ENCODE results near the gene NKX1-2. TPM values are rescaled to one million over a fixed set of nuclear protein-coding genes. Genes with fewer than 3 reads are reported as not detected.
A peak's percentile ranks its signal among the peaks of the same experiment; 100 is the strongest.

Gene NKX1-2
- total and polyA plus RNA-seq, 2 of the 8 experiments (the other 6 are each of a cell fraction or from before 2014, with no cell fraction given), result 12.7 to 34.9 TPM

DNA sequence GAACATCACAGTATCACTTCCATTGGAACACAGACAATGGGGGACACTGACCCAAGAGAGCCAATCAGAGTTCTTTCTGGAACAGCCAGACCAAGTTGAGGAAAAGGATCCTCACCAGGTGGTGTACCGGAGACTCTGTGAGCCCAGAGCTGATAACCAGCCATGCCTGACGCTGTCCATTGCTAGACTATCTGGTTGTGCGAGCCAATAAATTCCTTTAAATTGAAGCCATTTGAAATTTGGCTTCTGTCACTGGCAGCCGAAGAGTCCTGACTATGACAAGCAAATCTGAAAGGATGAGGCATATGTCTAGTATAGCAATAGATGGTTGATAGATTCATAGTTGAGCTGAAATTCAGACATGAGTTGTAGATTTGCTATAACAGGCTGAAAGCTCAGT is 8.6 kb upstream of the NKX1-2 start:
- no peak overlapping the region for H2AFZ ChIP-seq (ENCODE audit: low read length)
- peak overlapping the region; percentile 89; the same call in 1 of the 2 replicates for H2AK5ac ChIP-seq (ENCODE audit: low read depth, low read length)
- no peak overlapping the region for H3K18ac ChIP-seq (ENCODE audit: extremely low read depth, low read length)
- H2BK15ac ChIP-seq (ENCODE audit: low read length), result peak overlapping the region; percentile 98
- H3K27me3 ChIP-seq (replicated peaks in 1 of 4; ENCODE audit: control insufficient read depth in 3 of 4, extremely low read depth in 1 of 4, insufficient read depth in 3 of 4, low read length in 3 of 4), result peaks cover 0 to 3% (median 0%) of the 10 kb centered on the region in 4 experiments; a peak in 2 of 7 replicates
- H2BK20ac ChIP-seq (ENCODE audit: low read length), result 0 out of 2 replicates have a peak overlapping the region, but pooled peaks have one; percentile 90
- no peak overlapping the region for H3K4ac ChIP-seq (replicated peaks; ENCODE audit: insufficient read length, low read depth, low read length)
- no peak overlapping the region for H4K5ac ChIP-seq (ENCODE audit: insufficient read length, low read depth, low read length)
- no peak overlapping the region for H3K4me2 ChIP-seq (ENCODE audit: insufficient read depth in 1 of 2, low read depth in 2 of 2, low read length in 2 of 2)
- H3K27ac ChIP-seq (ENCODE audit: low read depth, low read length), result no peak overlapping the region
- H3K36me3 ChIP-seq (ENCODE audit: control insufficient read depth in 2 of 4, insufficient read depth in 4 of 4, low read length in 3 of 4), result no peaks in the 10 kb centered on the region
- H2BK120ac ChIP-seq (replicated peaks; ENCODE audit: low read depth, low read length), result peak overlapping the region; percentile 5
- no peak overlapping the region for H3K4me3 ChIP-seq (ENCODE audit: extremely low read depth in 1 of 4, insufficient read depth in 2 of 4, low read depth in 3 of 4, low read length in 4 of 4)
- H3K9ac ChIP-seq (replicated peaks in 1 of 4; ENCODE audit: extremely low read depth in 1 of 4, low read depth in 3 of 4, low read length in 3 of 4), result no peak overlapping the region
- no peak overlapping the region for H3K56ac ChIP-seq (replicated peaks; ENCODE audit: insufficient read length, low read depth, low read length)
- H4K91ac ChIP-seq (replicated peaks; ENCODE audit: insufficient read length, low read length), result peak overlapping the region; percentile 47
- no peaks in the 10 kb centered on the region for H4K20me1 ChIP-seq (replicated peaks in 1 of 2; ENCODE audit: control insufficient read depth in 1 of 2, insufficient read depth in 2 of 2, low read length in 2 of 2)
- H4K8ac ChIP-seq (ENCODE audit: extremely low read depth, insufficient read depth, low read length), result no peak overlapping the region
- no peak overlapping the region for H3K23ac ChIP-seq (ENCODE audit: insufficient read length)
- CTCF ChIA-PET (ENCODE audit: partially characterized antibody), result interaction anchor here (0.8 to 1.6 kb wide), 2 partner anchors 13 to 15 kb away, joined by 4 to 5 read pairs; no protein-coding TSS in a partner anchor
- no peaks in the 10 kb centered on the region for H3K79me2 ChIP-seq (ENCODE audit: control insufficient read depth in 1 of 2, insufficient read depth in 2 of 2, low read length in 2 of 2)
- no peak for FAIRE-seq
- H2BK12ac ChIP-seq (ENCODE audit: low read depth, low read length), result peak overlapping the region; percentile 98
- DNase-seq (ENCODE audit: low read depth in 1 of 2, low spot score in 2 of 2), result no peak
- H3K4me1 ChIP-seq (replicated peaks in 1 of 4; ENCODE audit: control insufficient read depth in 3 of 4, insufficient read depth in 4 of 4, low read length in 3 of 4), result peaks cover 10 to 36% (median 24%) of the 10 kb centered on the region in 4 experiments; a peak in 6 of 7 replicates
- peaks cover 3% of the 10 kb centered on the region for H3K23me2 ChIP-seq (ENCODE audit: low read depth, low read length)
- 94% methylated on average over 4 of the region's 4 CpGs; no CpG with 5 or more reads in 1 of the 2 experiments for WGBS, 2 experiments (ENCODE audit: extremely low coverage in 1 of 2, insufficient coverage in 1 of 2, insufficient read length in 1 of 2, insufficient replicate concordance in 2 of 2, low coverage in 1 of 2, low lambda C conversion rate in 2 of 2, missing lambda C conversion rate in 1 of 2)
- H3K79me1 ChIP-seq (ENCODE audit: low read depth, low read length), result no peaks in the 10 kb centered on the region
- no peak overlapping the region for H3K14ac ChIP-seq (ENCODE audit: insufficient read length)
- H3K9me3 ChIP-seq (ENCODE audit: insufficient read depth in 2 of 2, low read depth in 1 of 2, low read length in 1 of 2), result no peaks in the 10 kb centered on the region
- POLR2A ChIA-PET (ENCODE audit: partially characterized antibody), result interaction anchor here (1.0 to 5.4 kb wide), 3 partner anchors 8 to 47 kb away, joined by 3 to 36 read pairs (median 6); partner anchors contain the start of gene NKX1-2
- peak overlapping the region; percentile 68; the same call in 1 of the 2 replicates for H2BK5ac ChIP-seq (ENCODE audit: low read depth, low read length)
- TF ChIP-seq KDM1A (IDR thresholded peaks at IDR 0.05; ENCODE audit: borderline replicate concordance, low read length) (no peak), CEBPB (IDR thresholded peaks at IDR 0.05; ENCODE audit: low read depth, low read length) (no peak), GABPA (IDR thresholded peaks at IDR 0.05; ENCODE audit: borderline replicate concordance, insufficient read depth, low read length) (no peak), SP4 (IDR thresholded peaks at IDR 0.05; ENCODE audit: low read length) (no peak), TCF12 (IDR thresholded peaks at IDR 0.05; ENCODE audit: low read depth, low read length) (no peak), SIX5 (IDR thresholded peaks at IDR 0.05; ENCODE audit: low read depth, low read length) (no peak), NRF1 (IDR thresholded peaks at IDR 0.05; ENCODE audit: low read depth, low read length) (no peak), MAFK (IDR thresholded peaks at IDR 0.05; ENCODE audit: low read depth, low read length) (no peak), CTBP2 (IDR thresholded peaks at IDR 0.05; ENCODE audit: borderline replicate concordance, insufficient read depth, insufficient read length, low read length) (no peak), JUN (IDR thresholded peaks at IDR 0.05; ENCODE audit: low read depth, low read length) (no peak), SIN3A (conservative IDR thresholded peaks at IDR 0.05 in 1 of 2, IDR thresholded peaks at IDR 0.05 in 1 of 2; ENCODE audit: low read depth in 1 of 2, low read length in 2 of 2) (no peak), SIRT6 (IDR thresholded peaks at IDR 0.05; ENCODE audit: low read length) (no peak), SRF (IDR thresholded peaks at IDR 0.05; ENCODE audit: low read depth, low read length) (no peak)
- TF ChIP-seq, protein P1, sequence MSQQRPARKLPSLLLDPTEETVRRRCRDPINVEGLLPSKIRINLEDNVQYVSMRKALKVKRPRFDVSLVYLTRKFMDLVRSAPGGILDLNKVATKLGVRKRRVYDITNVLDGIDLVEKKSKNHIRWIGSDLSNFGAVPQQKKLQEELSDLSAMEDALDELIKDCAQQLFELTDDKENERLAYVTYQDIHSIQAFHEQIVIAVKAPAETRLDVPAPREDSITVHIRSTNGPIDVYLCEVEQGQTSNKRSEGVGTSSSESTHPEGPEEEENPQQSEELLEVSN (IDR thresholded peaks at IDR 0.05), result no peak

All from H1 (cell line).